Common myeloid progenitor, CD34-positive (primary cell): ENCODE data around the gene SMAP2.

Experiments used
- CTCF ChIA-PET: fragments of 350-600 bp; sonication (Branson Sonifier 250); formaldehyde crosslinking; loops from one replicate; lab custom pipeline; 2021; ENCODE audit warnings: antibody characterized with exemption; lab: Charles Lee
- POLR2A ChIA-PET: fragments of 350-600 bp; sonication (Branson Sonifier 250); formaldehyde crosslinking; loops from one replicate; lab custom pipeline; 2021; ENCODE audit warnings: antibody characterized with exemption; lab: Charles Lee
- DNase-seq, 3 donors: peaks; one replicate each; pipeline versions ENCODE4 v3.0.0 to v3.0.0-alpha.2; 2013
- H3K27ac ChIP-seq, 2 experiments: 1 replicate in 1 of 2; 2 replicates in 1 of 2; pipeline ENCODE4 v1.7.0; 2013; ENCODE audit warnings: inconsistent platforms in 2 of 2, low read length in 2 of 2, mild to moderate bottlenecking in 2 of 2, low read depth in 1 of 2, moderate library complexity in 1 of 2; ENCODE audit not compliant: severe bottlenecking in 2 of 2, insufficient read depth in 1 of 2, poor library complexity in 1 of 2
- H3K27me3 ChIP-seq, 5 experiments: replicated peaks in 2 of 5; 1 replicate in 3 of 5; 2 replicates in 2 of 5; pipeline versions ENCODE4 v1.6.1 to v1.7.0; 2013; ENCODE audit warnings: low read length in 4 of 5, mild to moderate bottlenecking in 2 of 5, moderate library complexity in 2 of 5, inconsistent platforms in 1 of 5; ENCODE audit not compliant: insufficient read depth in 5 of 5, control insufficient read depth in 4 of 5
- H3K36me3 ChIP-seq, 4 experiments: 1 replicate in 2 of 4; 2 replicates in 2 of 4; pipeline versions ENCODE4 v1.6.1 to v1.7.0; 2013; ENCODE audit warnings: low read length in 3 of 4, control low read depth in 1 of 4, mild to moderate bottlenecking in 1 of 4; ENCODE audit not compliant: control insufficient read depth in 4 of 4, insufficient read depth in 4 of 4
- H3K4me1 ChIP-seq, 4 experiments: 1 replicate in 3 of 4; 2 replicates in 1 of 4; pipeline versions ENCODE4 v1.6.1 to v1.7.1; 2013; ENCODE audit warnings: low read length in 3 of 4, mild to moderate bottlenecking in 3 of 4, control low read depth in 1 of 4, inconsistent platforms in 1 of 4, moderate library complexity in 1 of 4; ENCODE audit not compliant: control insufficient read depth in 4 of 4, insufficient read depth in 4 of 4; ENCODE audit errors: control extremely low read depth in 1 of 4
- H3K4me3 ChIP-seq, 7 experiments: 1 replicate in 4 of 7; 2 replicates in 3 of 7; pipeline versions ENCODE4 v1.5.1 to v1.7.0; 2013; ENCODE audit warnings: mild to moderate bottlenecking in 7 of 7, low read length in 6 of 7, moderate library complexity in 6 of 7, inconsistent platforms in 2 of 7, low read depth in 2 of 7, control low read depth in 1 of 7; ENCODE audit not compliant: insufficient read depth in 4 of 7, control insufficient read depth in 1 of 7; ENCODE audit errors: extremely low read depth in 1 of 7
- H3K9me3 ChIP-seq, 5 experiments: 1 replicate in 4 of 5; 2 replicates in 1 of 5; pipeline versions ENCODE4 v1.6.1 to v1.7.1; 2013; ENCODE audit warnings: low read length in 4 of 5, mild to moderate bottlenecking in 2 of 5, inconsistent platforms in 1 of 5, low read depth in 1 of 5, moderate library complexity in 1 of 5; ENCODE audit not compliant: control insufficient read depth in 4 of 5, insufficient read depth in 2 of 5; ENCODE audit errors: control extremely low read depth in 1 of 5
- WGBS: methylation state at CpG from one replicate; pipeline ENCODE4 v1.1.5; 2013; ENCODE audit not compliant: insufficient coverage; 5-methylcytosine and 5-hydroxymethylcytosine counted together

SMAP2 gene

GRCh38 chr1:40389322-40389803 is 15.8 kb downstream of the SMAP2 start:
- 96% methylated on average over 2 of the region's 3 CpGs for WGBS
- DNase-seq, result no peak
- H3K4me1 ChIP-seq, result peaks cover 61 to 83% (median 68%) of the 10 kb centered on the region in 4 experiments
- ChIA-PET CTCF (interaction anchor here (2.9 to 6.0 kb wide), 2 partner anchors 15 to 51 kb away, joined by 11 to 23 read pairs; no protein-coding TSS in a partner anchor), POLR2A (no interaction called here)
- peak overlapping the region in 1 of 2 experiments; percentile 35 for H3K27ac ChIP-seq
- H3K4me3 ChIP-seq, result no peak overlapping the region
- no peaks in the 10 kb centered on the region for H3K9me3 ChIP-seq
- no peaks in the 10 kb centered on the region for H3K27me3 ChIP-seq
- H3K36me3 ChIP-seq, result peaks cover 0 to 11% (median 0%) of the 10 kb centered on the region in 4 experiments

GRCh38 chr1:40389871-40390560 is 16.5 kb downstream of the SMAP2 start:
- peaks cover 57 to 83% (median 67%) of the 10 kb centered on the region in 4 experiments for H3K4me1 ChIP-seq
- CTCF ChIA-PET, result interaction anchor here (2.7 to 6.0 kb wide), 3 partner anchors 11 to 52 kb away, joined by 11 to 23 read pairs (median 11); no protein-coding TSS in a partner anchor
- H3K27ac ChIP-seq, result no peak overlapping the region
- no peak overlapping the region for H3K4me3 ChIP-seq
- H3K27me3 ChIP-seq, result no peaks in the 10 kb centered on the region
- POLR2A ChIA-PET, result no interaction called here
- no peaks in the 10 kb centered on the region for H3K9me3 ChIP-seq
- no peak for DNase-seq
- WGBS, result 100% methylated on average over 2 of the region's 4 CpGs
- H3K36me3 ChIP-seq, result peaks cover 0 to 11% (median 0%) of the 10 kb centered on the region in 4 experiments

GRCh38 chr1:40390857-40391256 is 17.3 kb downstream of the SMAP2 start:
- ChIA-PET POLR2A (interaction anchor here (0.6 kb wide), 1 partner anchor 299 kb away, joined by 3 read pairs; no protein-coding TSS in a partner anchor), CTCF (interaction anchor here (2.4 to 6.0 kb wide), 4 partner anchors 10 to 52 kb away, joined by 6 to 23 read pairs (median 11); no protein-coding TSS in a partner anchor)
- no peak overlapping the region for H3K4me3 ChIP-seq
- WGBS, result 90% methylated on average over 2 of the region's 3 CpGs
- peaks cover 51 to 77% (median 66%) of the 10 kb centered on the region in 4 experiments for H3K4me1 ChIP-seq
- DNase-seq, result no peak
- no peaks in the 10 kb centered on the region for H3K9me3 ChIP-seq
- H3K27me3 ChIP-seq, result no peaks in the 10 kb centered on the region
- peaks cover 0 to 11% (median 0%) of the 10 kb centered on the region in 4 experiments for H3K36me3 ChIP-seq
- no peak overlapping the region for H3K27ac ChIP-seq

GRCh38 chr1:40391688-40392145 is 18.2 kb downstream of the SMAP2 start:
- no peak for DNase-seq
- no peak overlapping the region for H3K27ac ChIP-seq
- no peaks in the 10 kb centered on the region for H3K27me3 ChIP-seq
- CTCF ChIA-PET, result interaction anchor here (1.0 to 2.9 kb wide), 7 partner anchors 8 to 248 kb away, joined by 3 to 11 read pairs (median 6); no protein-coding TSS in a partner anchor
- POLR2A ChIA-PET, result interaction anchor here (0.6 kb wide), 1 partner anchor 300 kb away, joined by 3 read pairs; no protein-coding TSS in a partner anchor
- H3K4me3 ChIP-seq, result peak overlapping the region in 1 of 7 experiments; percentile 3
- no peaks in the 10 kb centered on the region for H3K9me3 ChIP-seq
- peaks cover 0 to 11% (median 0%) of the 10 kb centered on the region in 4 experiments for H3K36me3 ChIP-seq
- no CpG with 5 or more reads among the region's 1 CpG for WGBS
- H3K4me1 ChIP-seq, result peaks cover 46 to 71% (median 64%) of the 10 kb centered on the region in 4 experiments

DNA sequence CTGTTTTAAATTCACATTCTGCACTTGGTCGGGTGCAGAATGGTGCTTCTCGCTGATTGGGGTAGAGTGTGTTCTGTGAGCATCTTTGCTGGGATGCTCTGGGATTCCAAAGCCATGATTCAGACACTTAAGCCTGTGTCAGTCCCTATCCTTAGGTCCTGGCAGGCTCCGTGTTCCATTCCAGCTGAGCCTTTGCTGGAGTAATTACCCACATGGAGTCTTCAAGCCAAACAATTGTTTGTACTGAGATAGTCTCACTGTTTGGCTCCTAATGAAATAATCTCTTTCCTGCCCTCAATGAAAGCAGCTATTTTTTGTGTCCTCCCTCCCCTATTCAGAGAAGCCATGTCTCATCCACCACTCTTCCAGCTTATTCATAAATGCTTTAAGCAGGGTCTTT is 18.7 kb downstream of the SMAP2 start:
- WGBS, result 100% methylated on average over 1 of the region's 3 CpGs
- ChIA-PET CTCF (interaction anchor here (1.0 to 2.7 kb wide), 6 partner anchors 8 to 248 kb away, joined by 3 to 11 read pairs (median 6); no protein-coding TSS in a partner anchor), POLR2A (no interaction called here)
- Histone ChIP-seq H3K36me3 (peaks cover 0 to 11% (median 0%) of the 10 kb centered on the region in 4 experiments), H3K27ac (no peak overlapping the region), H3K27me3 (no peaks in the 10 kb centered on the region), H3K4me3 (no peak overlapping the region), H3K4me1 (peaks cover 41 to 70% (median 63%) of the 10 kb centered on the region in 4 experiments), H3K9me3 (no peaks in the 10 kb centered on the region)
- no peak for DNase-seq

DNA sequence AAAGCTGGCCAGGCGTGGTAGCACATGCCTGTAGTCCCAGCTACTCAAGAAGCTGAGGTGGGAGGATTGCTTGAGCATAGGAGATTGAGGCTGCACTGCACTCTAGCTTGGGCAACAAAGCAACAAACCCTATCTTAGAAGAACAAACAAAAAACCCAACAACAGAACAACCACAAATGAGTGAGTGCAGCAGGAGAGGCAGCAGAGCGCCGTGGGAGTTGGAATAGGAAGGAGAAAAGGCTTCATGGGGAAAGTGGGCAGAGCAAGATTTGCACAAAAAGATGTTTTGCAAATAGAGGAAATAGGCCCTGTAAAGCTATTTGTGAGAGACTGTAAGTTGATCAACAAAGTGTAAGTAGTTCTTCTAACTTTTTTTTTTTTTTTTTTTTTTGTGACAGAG is 19.6 kb downstream of the SMAP2 start:
- Histone ChIP-seq H3K9me3 (no peaks in the 10 kb centered on the region), H3K4me3 (no peak overlapping the region), H3K36me3 (peaks cover 0 to 11% (median 0%) of the 10 kb centered on the region in 4 experiments), H3K4me1 (peaks cover 33 to 69% (median 62%) of the 10 kb centered on the region in 4 experiments), H3K27me3 (no peaks in the 10 kb centered on the region), H3K27ac (no peak overlapping the region)
- POLR2A ChIA-PET, result interaction anchor here (1.2 kb wide), 1 partner anchor 9 kb away, joined by 5 read pairs; no protein-coding TSS in a partner anchor
- CTCF ChIA-PET, result interaction anchor here (0.9 to 2.4 kb wide), 4 partner anchors 9 to 251 kb away, joined by 4 to 9 read pairs (median 6); no protein-coding TSS in a partner anchor
- WGBS, result 41% methylated on average over 2 of the region's 3 CpGs
- no peak for DNase-seq
